Vagina (tissue), 2 donors: ENCODE results near the gene ALOX12. TPM values are rescaled to one million over a fixed set of nuclear protein-coding genes. Genes with fewer than 3 reads are reported as not detected.
A peak's percentile ranks its signal among the peaks of the same experiment; 100 is the strongest.

Source experiments
- DNase-seq, 2 donors: peaks; one replicate each; pipeline ENCODE4 v3.0.0-alpha.2; 2017; ENCODE audit errors: extremely low spot score in 2 of 2
- H3K27ac ChIP-seq: fragments of 200-600 bp; sonication (generic); one replicate; pipeline ENCODE4 v1.5.1; 2019
- H3K27me3 ChIP-seq: fragments of 200-600 bp; sonication (generic); one replicate; pipeline ENCODE4 v1.5.1; 2019
- H3K36me3 ChIP-seq, 2 donors: fragments of 200-600 bp; sonication (generic); one replicate each; pipeline ENCODE4 v1.5.1; 2017 to 2019
- H3K4me1 ChIP-seq: fragments of 200-600 bp; sonication (generic); one replicate; pipeline ENCODE4 v1.5.1; 2019
- H3K4me3 ChIP-seq, 2 donors: fragments of 200-600 bp; sonication (generic); 1 replicate in 1 of 2; 2 replicates in 1 of 2; pipeline ENCODE4 v1.5.1; 2016 to 2019
- H3K9me3 ChIP-seq: fragments of 200-600 bp; sonication (generic); one replicate; pipeline ENCODE4 v1.5.1; 2019
- CTCF ChIP-seq, 3 experiments: fragments of 450-650 bp in 2 of 3; fragments of 200-600 bp in 1 of 3; sonication (generic) in 1 of 3; IDR thresholded peaks; one replicate each; pipeline ENCODE4 v1.5.1; 2017 to 2019; ENCODE audit warnings: antibody characterized with exemption in 3 of 3, mild to moderate bottlenecking in 2 of 3, moderate library complexity in 2 of 3
- POLR2A ChIP-seq, 2 donors: fragments of 450-650 bp; IDR thresholded peaks; one replicate each; pipeline ENCODE4 v1.6.1; 2017; ENCODE audit warnings: antibody characterized with exemption in 2 of 2, mild to moderate bottlenecking in 2 of 2, moderate library complexity in 2 of 2
- POLR2AphosphoS5 ChIP-seq, 2 donors: sonication (generic); formaldehyde crosslinking; IDR thresholded peaks; one replicate each; pipeline ENCODE4 v1.9.0; 2017; ENCODE audit warnings: antibody characterized with exemption in 2 of 2, mild to moderate bottlenecking in 2 of 2, low read depth in 1 of 2; ENCODE audit not compliant: insufficient read depth in 1 of 2
- intact Hi-C: fragments of 100-400 bp; cut with DNase I; formaldehyde crosslinking; loops from one replicate; pipeline ENCODE4 v1.15.1; 2023
- total RNA-seq: library from RNA; depleted of rRNA; stranded (reverse); fragments of >200 nt; gene quantifications from one replicate; pipeline ENCODE4 v1.2.3, GENCODE V29; 2016

The ALOX12 gene
- total RNA-seq, 1 donor from 2014 or later: 16.0 TPM

- H3K27me3 ChIP-seq: no peaks in the 10 kb centered on the region
- H3K36me3 ChIP-seq: no peaks in the 10 kb centered on the region
- TF ChIP-seq POLR2A (IDR thresholded peaks at IDR 0.05): no peak
- no peak for TF ChIP-seq POLR2AphosphoS5 (IDR thresholded peaks at IDR 0.05; ENCODE audit: insufficient read depth in 1 of 2, low read depth in 1 of 2)
- TF ChIP-seq CTCF (IDR thresholded peaks at IDR 0.05): no peak
- intact Hi-C loops: no loop called here
- peaks cover 26% of the 10 kb centered on the region for H3K4me1 ChIP-seq
- no peak for DNase-seq
- H3K9me3 ChIP-seq: no peaks in the 10 kb centered on the region
- no peak overlapping the region for H3K27ac ChIP-seq
- no peak overlapping the region for H3K4me3 ChIP-seq
These were observed 29.4 kb downstream of the ALOX12 start for GRCh38 chr17:7025245-7025644.

GRCh38 chr17:7026471-7027115 lies 30.7 kb downstream of the ALOX12 start:
- intact Hi-C loops: no loop called here
- no peaks in the 10 kb centered on the region for H3K27me3 ChIP-seq
- H3K4me3 ChIP-seq: no peak overlapping the region
- TF ChIP-seq POLR2A (IDR thresholded peaks at IDR 0.05) (no peak), POLR2AphosphoS5 (IDR thresholded peaks at IDR 0.05; ENCODE audit: insufficient read depth in 1 of 2, low read depth in 1 of 2) (no peak), CTCF (IDR thresholded peaks at IDR 0.05) (no peak)
- H3K27ac ChIP-seq: peak overlapping the region; percentile 33
- peaks cover 20% of the 10 kb centered on the region for H3K4me1 ChIP-seq
- no peaks in the 10 kb centered on the region for H3K36me3 ChIP-seq
- H3K9me3 ChIP-seq: no peaks in the 10 kb centered on the region
- no peak for DNase-seq

GRCh38 chr17:7027335-7027734 lies 31.5 kb downstream of the ALOX12 start:
- no peak for TF ChIP-seq POLR2AphosphoS5 (IDR thresholded peaks at IDR 0.05; ENCODE audit: insufficient read depth in 1 of 2, low read depth in 1 of 2)
- no peaks in the 10 kb centered on the region for H3K9me3 ChIP-seq
- H3K27ac ChIP-seq: peak overlapping the region; percentile 33
- no peaks in the 10 kb centered on the region for H3K27me3 ChIP-seq
- H3K4me3 ChIP-seq: no peak overlapping the region
- peaks cover 12% of the 10 kb centered on the region for H3K4me1 ChIP-seq
- intact Hi-C loops: no loop called here
- no peaks in the 10 kb centered on the region for H3K36me3 ChIP-seq
- no peak for DNase-seq

GRCh38 chr17:7029096-7029495 lies 33.2 kb downstream of the ALOX12 start:
- Histone ChIP-seq H3K27ac (no peak overlapping the region), H3K4me1 (no peaks in the 10 kb centered on the region), H3K4me3 (no peak overlapping the region), H3K36me3 (no peaks in the 10 kb centered on the region), H3K9me3 (no peaks in the 10 kb centered on the region), H3K27me3 (no peaks in the 10 kb centered on the region)
- DNase-seq: no peak
- TF ChIP-seq POLR2A (IDR thresholded peaks at IDR 0.05) (no peak), CTCF (IDR thresholded peaks at IDR 0.05) (no peak), POLR2AphosphoS5 (IDR thresholded peaks at IDR 0.05; ENCODE audit: insufficient read depth in 1 of 2, low read depth in 1 of 2) (no peak)
- intact Hi-C loops: no loop called here

- TF ChIP-seq CTCF (IDR thresholded peaks at IDR 0.05) (no peak), POLR2AphosphoS5 (IDR thresholded peaks at IDR 0.05; ENCODE audit: insufficient read depth in 1 of 2, low read depth in 1 of 2) (peak in 1 of 2 donors; percentile 66), POLR2A (IDR thresholded peaks at IDR 0.05) (no peak)
- H3K27ac ChIP-seq: no peak overlapping the region
- intact Hi-C loops: no loop called here
These were observed 33.8 kb downstream of the ALOX12 start for GRCh38 chr17:7029659-7030058.

More at GRCh38 chr17:7029659-7030058, 33.8 kb downstream of the ALOX12 start:
- Histone ChIP-seq H3K4me1 (no peaks in the 10 kb centered on the region), H3K27me3 (no peaks in the 10 kb centered on the region), H3K4me3 (no peak overlapping the region), H3K9me3 (no peaks in the 10 kb centered on the region), H3K36me3 (no peaks in the 10 kb centered on the region)
- no peak for DNase-seq
